Measurements from ENCODE around the gene GPSM1.

GPSM1 gene

DNA sequence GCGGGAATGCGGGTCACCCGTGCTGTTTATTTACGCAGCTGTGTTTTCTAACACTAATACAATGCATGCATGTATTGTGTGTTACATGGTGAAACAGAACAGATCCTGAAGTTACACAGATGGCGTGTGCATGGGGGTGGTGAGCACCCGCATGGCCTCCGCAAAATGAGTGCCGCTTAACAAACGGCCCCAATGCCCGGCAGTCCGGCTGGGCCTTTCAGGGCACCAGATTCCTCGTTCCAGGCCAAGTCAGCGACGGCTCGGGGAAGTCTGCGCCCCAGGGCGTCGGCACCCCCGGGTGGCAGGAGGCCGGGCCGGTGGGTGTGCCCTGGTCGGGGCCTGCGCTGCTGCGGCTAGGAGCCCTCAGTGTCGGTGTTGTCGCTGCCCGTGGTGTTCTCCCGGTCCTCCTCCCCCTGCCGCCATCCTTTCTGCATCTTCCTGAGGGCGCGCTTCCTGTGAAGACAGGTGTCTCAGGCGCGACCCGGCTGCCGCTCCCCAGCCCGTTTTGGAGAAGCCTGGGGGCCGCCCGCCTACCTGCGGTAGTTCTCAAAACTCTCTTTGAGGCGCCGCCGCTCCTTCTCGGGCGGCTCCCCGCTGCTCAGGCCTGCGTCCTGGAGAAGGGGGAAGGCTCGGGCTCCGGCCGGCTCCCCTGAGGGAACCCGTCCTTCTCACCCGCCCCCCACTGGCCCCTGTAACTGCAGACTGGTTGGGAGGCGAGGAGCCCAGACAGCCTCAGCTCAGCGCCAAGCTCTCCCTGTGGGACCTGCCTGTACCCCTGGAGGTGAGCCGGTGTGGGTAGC, 36.8 kb downstream of the GPSM1 start:
- DNase-seq = no peak

- no peak for DNase-seq
Observed at GRCh38 chr9:136364942-136365774, 37.8 kb downstream of the GPSM1 start.

DNA sequence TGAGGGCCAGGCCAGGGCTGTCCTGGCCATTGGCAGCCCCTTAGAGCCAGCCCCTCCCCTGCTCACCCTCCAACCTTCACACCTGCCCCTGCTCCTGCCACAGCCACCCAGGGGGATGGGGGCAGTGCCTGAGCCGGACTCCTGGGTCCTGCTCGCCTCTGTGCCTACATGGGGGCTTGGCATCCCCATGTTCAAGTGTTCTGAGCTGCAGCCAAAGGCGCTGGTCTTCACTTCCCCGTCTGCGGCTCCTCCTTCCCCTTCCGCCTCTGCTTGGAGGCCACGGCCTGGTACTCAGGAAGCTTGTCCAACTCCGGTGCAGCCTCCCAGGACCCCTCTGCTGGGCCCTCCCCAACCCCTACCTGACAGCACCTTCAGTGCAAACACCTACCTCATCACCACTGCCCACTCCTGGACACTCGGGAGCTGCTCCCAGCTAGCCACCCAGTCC, 38.5 kb downstream of the GPSM1 start:
- DNase-seq = no peak

GRCh38 chr9:136366826-136367225, 39.5 kb downstream of the GPSM1 start:
- DNase-seq = no peak

- no peak for DNase-seq
Observed at GRCh38 chr9:136367296-136368145, 40.2 kb downstream of the GPSM1 start.

DNA sequence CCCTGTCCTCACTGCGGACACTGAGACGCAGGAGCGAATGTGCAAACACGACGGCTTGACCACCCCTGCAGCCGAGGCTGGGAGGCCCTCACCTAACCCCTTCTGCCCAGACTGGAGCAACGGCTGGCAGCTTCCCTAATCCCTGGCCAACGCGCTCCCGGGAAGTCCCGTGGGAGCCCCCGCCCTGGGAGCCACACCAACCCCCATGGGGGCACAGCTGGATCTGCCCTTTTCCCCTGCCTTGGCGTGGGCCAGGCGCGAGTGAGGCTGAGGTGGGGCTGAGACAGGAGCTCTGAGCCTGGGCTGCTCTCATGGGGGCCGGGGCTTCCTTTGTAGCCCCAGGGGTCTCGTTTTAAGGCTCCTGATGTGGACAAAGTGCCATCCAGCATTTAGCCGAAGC, 40.9 kb downstream of the GPSM1 start:
- DNase-seq = no peak

- DNase-seq = no peak
Observed at GRCh38 chr9:136370037-136370436, 42.7 kb downstream of the GPSM1 start.

- no peak for DNase-seq
Observed at GRCh38 chr9:136370687-136371532, 43.6 kb downstream of the GPSM1 start.

- no peak for DNase-seq
Observed at GRCh38 chr9:136371533-136371880, 44.2 kb downstream of the GPSM1 start.

DNA sequence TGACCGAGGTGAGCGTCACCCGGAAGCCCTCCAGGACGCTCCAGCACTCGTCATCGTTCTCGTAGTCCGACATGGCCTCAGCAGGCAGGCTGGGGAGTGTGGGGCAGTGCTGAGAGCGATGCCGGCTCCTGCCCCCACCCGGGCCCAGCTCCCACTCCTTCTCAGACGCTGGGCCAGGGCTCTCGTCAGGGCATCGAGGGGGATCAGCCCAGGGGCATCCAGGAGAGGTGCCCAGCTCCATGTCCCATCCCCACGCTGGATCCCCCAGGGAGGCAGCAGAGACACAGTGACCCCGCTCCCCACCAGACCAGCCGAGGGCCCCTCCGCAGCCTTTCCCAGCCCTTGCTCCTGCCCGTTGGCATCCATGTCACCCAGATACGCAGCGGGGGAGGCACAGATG, 44.7 kb downstream of the GPSM1 start:
- no peak for DNase-seq

- no peak for DNase-seq
Observed at GRCh38 chr9:136372561-136373299, 45.4 kb downstream of the GPSM1 start.

- no peak for DNase-seq
Observed at GRCh38 chr9:136373300-136374182, 46.2 kb downstream of the GPSM1 start, which contains the start of gene CARD9. TSS of gene CARD9 (minus strand) at chr9:136373669. CDS start at chr9:136372078, 1,591 bp downstream.

- no peak for DNase-seq
Observed at GRCh38 chr9:136374183-136374575, 46.8 kb downstream of the GPSM1 start.

GRCh38 chr9:136375096-136375495, 47.8 kb downstream of the GPSM1 start:
- no peak for DNase-seq

- no peak for DNase-seq
Observed at GRCh38 chr9:136376457-136376856, 49.1 kb downstream of the GPSM1 start.

DNA sequence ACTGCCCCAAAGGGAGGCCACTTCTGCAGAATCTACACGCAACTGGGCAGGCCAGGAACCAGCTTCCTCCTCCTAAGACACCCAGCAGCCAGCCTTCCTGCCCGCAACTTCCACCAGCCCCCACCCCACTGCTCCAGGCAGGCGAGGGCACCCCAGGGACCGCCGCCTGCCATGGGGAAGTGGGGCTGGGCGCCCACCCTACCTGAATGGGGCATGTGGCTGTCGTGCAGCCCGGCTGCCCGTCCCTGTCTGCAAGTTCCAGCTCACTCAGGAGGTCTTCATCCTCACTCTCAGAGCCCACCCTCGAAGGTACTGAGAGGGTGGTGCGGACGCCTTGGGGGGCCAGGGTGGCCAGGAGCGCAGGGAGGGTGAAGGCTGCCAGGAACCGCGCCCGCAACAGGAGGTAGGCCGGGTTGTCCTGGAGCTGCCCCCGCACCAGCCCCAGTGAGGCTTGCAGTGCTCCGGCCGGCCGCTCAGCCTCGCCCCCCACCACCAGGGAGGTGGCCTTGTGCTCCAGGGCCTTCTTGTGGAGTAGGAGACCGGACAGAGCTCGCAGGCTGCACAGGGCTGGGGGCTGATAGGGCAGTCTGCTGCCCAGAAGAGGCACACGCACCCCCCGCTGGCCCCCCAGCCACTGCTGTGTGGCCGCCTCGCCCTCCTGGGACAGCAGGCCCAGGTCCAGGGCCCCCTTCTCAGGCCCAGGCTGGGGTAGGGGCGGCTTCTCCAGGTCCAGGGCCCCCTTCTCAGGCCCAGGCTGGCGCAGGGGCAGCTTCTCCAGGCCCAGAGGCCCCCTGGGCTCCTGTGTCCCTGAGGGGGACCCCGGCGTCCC, 50.2 kb downstream of the GPSM1 start:
- DNase-seq = no peak

GRCh38 chr9:136378170-136379002, 51.0 kb downstream of the GPSM1 start:
- no peak for DNase-seq

DNA sequence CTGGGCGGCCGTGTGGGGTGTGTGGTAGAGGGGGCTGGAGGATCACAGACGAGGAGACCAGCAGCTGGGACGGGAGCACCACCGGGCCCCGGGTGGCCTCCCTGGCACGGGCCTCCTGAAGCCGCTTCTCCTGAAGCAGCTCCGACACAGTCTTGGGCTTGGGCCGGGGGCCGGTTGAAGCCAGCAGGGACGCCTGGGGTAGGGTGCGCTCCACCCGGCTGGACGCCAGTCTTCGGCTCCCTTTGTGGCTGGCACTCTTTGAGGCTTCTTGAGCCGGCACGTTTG, 51.6 kb downstream of the GPSM1 start:
- no peak for DNase-seq

GRCh38 chr9:136379401-136379800, 52.1 kb downstream of the GPSM1 start:
- DNase-seq = no peak

Data from NCI-H1092 (cell line).